DMS53 treated with DMSO at 0.1 percent for 48 hours (cell line): Measurements from ENCODE around the gene EIF4EBP3.
"Not testable (repeated sequence)": the region's sequence is repeated elsewhere in the genome, so short reads cannot be mapped to it uniquely, and the experiment has no call there.

ENCODE experiments used
- DNase-seq: peaks from one replicate; lab custom pipeline; 2025; ENCODE audit not compliant: unreplicated experiment; lab: John Stamatoyannopoulos, UW

EIF4EBP3 gene

DNA sequence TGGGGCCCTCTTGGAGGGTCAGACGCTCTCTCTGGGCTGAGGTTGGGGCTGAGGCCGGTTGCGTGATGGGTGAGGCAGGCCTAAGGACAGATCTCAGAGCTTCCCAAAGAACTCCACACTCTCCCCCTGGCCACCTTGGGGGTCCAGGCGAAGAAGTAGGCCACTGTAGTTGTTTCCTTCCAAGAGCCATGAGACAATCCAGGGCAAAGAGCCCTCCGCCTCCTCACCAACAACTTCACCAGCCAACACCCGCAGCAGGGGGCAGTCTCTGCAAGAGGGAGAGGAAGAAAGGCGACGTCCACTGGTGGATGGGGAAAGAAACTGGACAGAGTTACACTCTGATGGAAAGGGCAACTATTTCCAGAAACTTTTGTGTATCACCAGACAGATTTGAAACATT, 27.8 kb downstream of the EIF4EBP3 start:
- no peak for DNase-seq

- DNase-seq: no peak
Observed at GRCh38 chr5:140576776-140577201, 29.3 kb downstream of the EIF4EBP3 start.

DNA sequence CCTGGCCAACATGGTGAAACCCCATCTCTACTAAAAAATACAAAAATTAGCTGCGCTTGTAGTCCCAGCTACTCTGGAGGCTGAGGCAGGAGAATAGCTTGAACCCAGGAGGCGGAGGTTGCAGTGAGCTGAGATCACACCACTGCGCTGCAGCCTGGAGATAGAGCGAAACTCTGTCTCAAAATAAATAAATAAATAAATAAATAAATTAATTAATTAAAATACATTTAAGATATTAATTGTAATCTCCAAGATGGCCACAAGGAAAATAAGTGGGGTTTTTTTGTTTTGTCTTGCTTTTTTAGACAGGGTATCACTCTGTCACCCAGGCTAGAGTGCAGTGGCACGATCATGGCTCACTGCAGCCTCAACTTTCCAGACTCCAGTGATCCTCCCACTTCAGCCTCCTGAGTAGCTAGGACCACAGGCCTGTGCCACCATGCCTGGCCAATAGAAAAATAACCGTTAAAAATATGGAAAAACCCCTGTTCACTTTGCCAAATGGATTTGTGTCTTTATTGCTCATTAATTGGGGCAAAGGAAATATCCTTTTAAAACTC, 31.8 kb downstream of the EIF4EBP3 start:
- not testable (repeated sequence) for DNase-seq

DNA sequence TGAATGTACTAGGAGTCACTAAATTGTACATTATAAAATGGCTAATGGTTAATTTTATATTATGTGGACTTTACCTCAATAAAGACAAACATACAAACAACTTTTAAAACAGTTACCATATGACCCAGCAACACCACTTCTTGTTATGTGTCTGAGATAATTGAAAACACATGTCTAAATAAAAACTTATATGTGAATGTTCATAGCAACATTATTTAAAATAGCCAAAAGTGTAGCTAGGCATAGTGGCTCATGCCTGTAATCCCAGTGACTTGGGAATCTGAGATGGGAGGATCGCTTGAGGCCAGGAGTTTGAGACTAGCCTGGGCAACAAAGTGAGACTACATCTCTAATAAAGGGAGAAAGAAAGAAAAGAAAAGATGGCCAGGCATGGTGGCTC, 40.0 kb downstream of the EIF4EBP3 start:
- DNase-seq: no peak

DNA sequence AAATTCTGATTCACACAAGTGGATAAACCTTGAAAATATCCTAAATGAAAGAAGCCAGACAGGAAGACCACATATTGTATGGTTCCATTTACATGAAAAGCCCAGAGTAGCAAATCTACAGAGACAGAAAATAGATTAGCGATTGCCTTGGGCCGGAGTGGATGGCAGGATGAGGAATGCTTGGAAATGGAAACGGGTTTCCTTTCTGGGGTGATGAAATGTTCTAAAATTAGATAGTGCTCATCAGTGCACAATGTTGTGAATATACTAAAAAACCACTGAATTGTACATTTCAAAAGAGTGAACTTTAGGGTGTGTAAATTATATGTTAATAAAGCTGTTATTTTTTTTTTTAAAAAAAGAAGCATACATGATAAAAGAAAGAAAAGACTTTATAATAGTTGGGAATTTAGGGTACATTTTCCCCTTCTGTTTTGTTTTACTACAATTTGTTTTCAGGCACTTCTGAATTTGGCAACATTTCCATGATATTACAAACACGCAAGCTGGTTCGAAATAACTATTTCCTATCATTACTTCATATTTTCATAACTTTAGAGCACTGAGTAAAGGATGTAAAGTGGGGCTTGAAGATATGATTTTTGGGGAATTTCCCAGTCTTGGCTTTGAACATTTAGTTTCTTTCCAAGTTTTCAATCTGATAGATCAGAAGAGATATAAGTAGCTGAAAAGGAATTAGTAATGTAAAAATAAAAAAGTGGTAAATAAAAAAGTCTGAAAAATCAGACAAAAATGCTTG, 41.0 kb downstream of the EIF4EBP3 start:
- no peak for DNase-seq

- DNase-seq: no peak
Observed at GRCh38 chr5:140590861-140591260, 43.4 kb downstream of the EIF4EBP3 start.

GRCh38 chr5:140591747-140592372, 44.4 kb downstream of the EIF4EBP3 start:
- no peak for DNase-seq

- not testable (repeated sequence) for DNase-seq
Observed at GRCh38 chr5:140593070-140593469, 45.6 kb downstream of the EIF4EBP3 start.

DNA sequence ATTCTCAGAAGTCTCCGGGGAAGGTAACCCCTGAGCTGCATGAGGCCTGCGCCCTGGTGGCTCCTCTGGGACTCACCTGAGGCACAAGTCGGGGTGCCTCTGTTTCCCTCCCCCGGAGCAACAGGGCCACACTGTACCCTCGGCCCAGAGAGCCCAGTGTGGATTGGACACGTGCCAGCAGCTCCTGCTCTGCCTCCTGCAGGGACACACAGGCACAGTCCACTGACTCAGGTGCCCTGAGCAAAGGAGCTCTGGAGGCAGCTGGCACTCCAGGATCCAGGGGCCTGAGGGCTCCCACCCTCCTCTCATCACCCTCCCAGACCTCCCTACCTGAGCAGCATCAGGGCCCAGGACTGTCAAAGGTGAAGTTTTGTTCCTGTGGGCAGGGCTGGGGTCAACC, 46.7 kb downstream of the EIF4EBP3 start:
- DNase-seq: no peak

DNA sequence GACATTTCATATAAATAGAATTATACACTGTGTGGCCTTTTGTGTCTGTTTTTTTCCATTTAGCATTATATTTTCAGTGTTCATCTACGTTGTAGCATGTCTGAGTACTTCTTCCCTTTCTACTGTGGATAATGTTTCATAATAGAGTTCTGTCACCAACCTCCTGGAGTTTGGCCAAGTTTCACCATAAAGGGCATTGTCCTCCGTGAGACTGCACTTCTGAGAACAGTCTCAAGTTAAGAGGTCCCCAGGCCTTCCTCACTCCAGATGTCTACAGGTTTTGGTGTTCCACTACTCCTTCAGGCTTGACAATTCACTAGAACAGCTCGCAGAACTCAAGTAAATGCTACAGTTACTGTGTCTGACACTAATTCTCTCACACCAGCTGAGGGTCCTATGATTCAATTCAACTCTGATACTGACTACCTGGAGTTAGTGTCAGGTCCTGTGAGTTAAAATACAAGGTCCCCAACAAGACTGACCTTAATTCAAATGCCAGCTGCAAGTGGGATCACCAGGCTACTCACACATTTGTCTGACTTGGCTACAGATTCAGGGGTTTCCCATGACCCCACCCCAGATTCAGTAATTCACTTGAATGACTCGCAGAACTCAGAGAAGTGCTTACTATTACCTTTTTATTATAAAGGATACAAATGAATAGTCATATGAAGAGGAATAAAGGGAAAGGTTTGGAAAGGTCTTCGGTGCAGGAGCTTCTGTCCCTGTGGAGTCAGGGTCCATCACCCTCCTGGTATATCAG, 48.3 kb downstream of the EIF4EBP3 start:
- no peak for DNase-seq

DNA sequence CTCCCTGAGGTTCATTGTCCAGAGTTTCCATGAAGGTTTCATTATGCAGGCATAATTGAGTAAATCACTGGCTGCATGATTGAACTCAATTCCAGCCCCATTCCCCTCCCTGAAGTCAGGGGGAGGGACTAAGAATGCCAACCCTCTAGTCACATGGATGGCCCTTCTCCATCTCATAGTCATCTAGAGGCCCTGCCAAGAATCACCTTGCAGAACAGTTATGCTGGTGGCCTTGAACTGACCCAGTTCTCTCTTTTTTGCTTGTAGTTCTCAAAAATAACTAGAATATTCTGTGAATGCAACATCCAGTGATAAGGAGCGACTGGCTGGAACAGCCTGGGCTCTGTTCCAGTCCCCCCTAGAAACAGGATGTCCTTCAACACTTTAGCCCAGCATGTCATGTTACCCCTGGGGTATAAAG, 48.9 kb downstream of the EIF4EBP3 start:
- DNase-seq: no peak

DNA sequence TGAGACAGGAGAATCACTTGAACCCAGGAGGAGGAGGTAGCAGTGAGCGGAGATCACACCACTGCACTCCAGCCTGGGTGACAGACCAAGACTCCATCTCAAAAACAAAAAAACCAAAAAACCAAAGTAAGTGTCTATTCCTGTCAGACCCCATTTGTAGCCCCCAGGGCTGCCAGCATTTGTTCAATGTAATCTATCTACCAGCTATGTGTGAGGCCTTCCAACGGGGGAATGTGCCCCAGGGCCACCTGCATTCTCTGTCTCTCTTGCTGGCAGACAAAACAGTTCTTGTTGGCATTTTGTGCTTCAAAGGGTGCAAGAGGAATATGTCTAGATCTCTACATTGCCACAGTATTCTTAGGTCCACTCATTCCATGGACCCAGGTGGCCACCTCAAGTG, 51.4 kb downstream of the EIF4EBP3 start:
- no peak for DNase-seq
